ENCODE measurements around the gene GALNT16. TPM values are rescaled to one million over a fixed set of nuclear protein-coding genes. Genes with fewer than 3 reads are reported as not detected.
"Not testable (repeated sequence)": the region's sequence is repeated elsewhere in the genome, so short reads cannot be mapped to it uniquely, and the experiment has no call there.

Gene GALNT16
- total RNA-seq, 1 donor from 2014 or later = 124 TPM

- peaks cover 1% of the 10 kb centered on the region for H3K36me3 Mint-ChIP-seq (ENCODE audit: unreplicated experiment)
- H3K27me3 Mint-ChIP-seq (ENCODE audit: unreplicated experiment) = peaks cover 9% of the 10 kb centered on the region
- H3K9me3 Mint-ChIP-seq (ENCODE audit: unreplicated experiment) = peaks cover 6% of the 10 kb centered on the region
- peaks cover 35% of the 10 kb centered on the region for H3K4me1 Mint-ChIP-seq (ENCODE audit: low read depth, unreplicated experiment)
- DNase-seq = no peak
- H3K27ac Mint-ChIP-seq (ENCODE audit: unreplicated experiment) = peak overlapping the region; percentile 84
- H3K4me3 Mint-ChIP-seq (ENCODE audit: unreplicated experiment) = peak overlapping the region; percentile 74
- TF ChIP-seq CTCF (IDR thresholded peaks at IDR 0.05; ENCODE audit: partially characterized antibody, unreplicated experiment) = no peak
Observed at GRCh38 chr14:69287098-69288010, 27.4 kb downstream of the GALNT16 start.

- Mint-ChIP-seq H3K27me3 (ENCODE audit: unreplicated experiment) (peaks cover 9% of the 10 kb centered on the region), H3K27ac (ENCODE audit: unreplicated experiment) (peak overlapping the region; percentile 84), H3K4me1 (ENCODE audit: low read depth, unreplicated experiment) (peaks cover 40% of the 10 kb centered on the region), H3K36me3 (ENCODE audit: unreplicated experiment) (no peaks in the 10 kb centered on the region), H3K4me3 (ENCODE audit: unreplicated experiment) (peak overlapping the region; percentile 74), H3K9me3 (ENCODE audit: unreplicated experiment) (peaks cover 6% of the 10 kb centered on the region)
- TF ChIP-seq CTCF (IDR thresholded peaks at IDR 0.05; ENCODE audit: partially characterized antibody, unreplicated experiment) = peak; percentile 39
- DNase-seq = no peak
Observed at GRCh38 chr14:69288011-69288771, 28.2 kb downstream of the GALNT16 start.

- no peak for DNase-seq
- Mint-ChIP-seq H3K36me3 (ENCODE audit: unreplicated experiment) (no peaks in the 10 kb centered on the region), H3K4me1 (ENCODE audit: low read depth, unreplicated experiment) (peaks cover 40% of the 10 kb centered on the region), H3K4me3 (ENCODE audit: unreplicated experiment) (no peak overlapping the region), H3K9me3 (ENCODE audit: unreplicated experiment) (peaks cover 6% of the 10 kb centered on the region), H3K27me3 (ENCODE audit: unreplicated experiment) (peaks cover 9% of the 10 kb centered on the region), H3K27ac (ENCODE audit: unreplicated experiment) (no peak overlapping the region)
- TF ChIP-seq CTCF (IDR thresholded peaks at IDR 0.05; ENCODE audit: partially characterized antibody, unreplicated experiment) = no peak
Observed at GRCh38 chr14:69288956-69289705, 29.2 kb downstream of the GALNT16 start.

- Mint-ChIP-seq H3K36me3 (ENCODE audit: unreplicated experiment) (no peaks in the 10 kb centered on the region), H3K4me3 (ENCODE audit: unreplicated experiment) (peak overlapping the region; percentile 61), H3K27ac (ENCODE audit: unreplicated experiment) (peak overlapping the region; percentile 69), H3K27me3 (ENCODE audit: unreplicated experiment) (peaks cover 9% of the 10 kb centered on the region), H3K9me3 (ENCODE audit: unreplicated experiment) (peaks cover 6% of the 10 kb centered on the region), H3K4me1 (ENCODE audit: low read depth, unreplicated experiment) (peaks cover 40% of the 10 kb centered on the region)
- no peak for DNase-seq
- no peak for TF ChIP-seq CTCF (IDR thresholded peaks at IDR 0.05; ENCODE audit: partially characterized antibody, unreplicated experiment)
Observed at GRCh38 chr14:69289811-69290520, 30.0 kb downstream of the GALNT16 start.

- not testable (repeated sequence) for DNase-seq; H3K36me3 Mint-ChIP-seq (ENCODE audit: unreplicated experiment); H3K9me3 Mint-ChIP-seq (ENCODE audit: unreplicated experiment); H3K27ac Mint-ChIP-seq (ENCODE audit: unreplicated experiment); H3K27me3 Mint-ChIP-seq (ENCODE audit: unreplicated experiment); H3K4me3 Mint-ChIP-seq (ENCODE audit: unreplicated experiment)
- peaks cover 40% of the 10 kb centered on the region for H3K4me1 Mint-ChIP-seq (ENCODE audit: low read depth, unreplicated experiment)
Observed at GRCh38 chr14:69290881-69291280, 30.9 kb downstream of the GALNT16 start.

All from glutamatergic neuron (in vitro differentiated cells).